ENCODE data around the gene MMP27.

Gene MMP27

DNA sequence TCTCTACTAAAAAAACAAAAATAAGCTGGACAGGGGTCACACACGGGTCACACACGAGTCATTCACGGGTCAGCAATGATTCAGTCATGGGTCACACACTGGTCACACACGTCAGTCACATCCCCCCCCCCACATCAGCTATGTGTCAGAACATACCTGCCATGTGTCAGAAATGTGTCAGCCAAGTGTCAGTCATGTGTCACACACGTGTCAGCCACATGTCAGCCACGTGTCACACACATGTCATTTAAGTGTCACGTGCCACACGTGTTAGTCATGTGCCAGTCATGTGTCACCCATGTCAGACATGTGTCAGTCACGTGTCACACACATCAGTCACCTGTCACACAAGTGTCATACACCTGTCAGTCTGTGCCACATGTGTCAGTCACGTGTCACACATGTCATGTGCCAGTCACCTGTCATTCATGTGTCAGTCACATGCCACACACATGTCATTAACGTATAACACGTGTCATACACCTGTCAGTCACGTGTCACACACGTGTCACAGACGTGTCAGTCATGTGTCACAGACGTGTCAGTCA, 51.8 kb downstream of the MMP27 start:
- no peak overlapping the region for H3K4me3 ChIP-seq (ENCODE audit: low read depth, low read length)
- TF ChIP-seq CTCF (IDR thresholded peaks at IDR 0.05; ENCODE audit: borderline replicate concordance, insufficient read depth, low read depth, low read length) = no peak

- TF ChIP-seq CTCF (IDR thresholded peaks at IDR 0.05; ENCODE audit: borderline replicate concordance, insufficient read depth, low read depth, low read length) = no peak
- no peak overlapping the region for H3K4me3 ChIP-seq (ENCODE audit: low read depth, low read length)
Measured at GRCh38 chr11:102647430-102647829, 58.1 kb downstream of the MMP27 start.

GRCh38 chr11:102643941-102644340, 61.6 kb downstream of the MMP27 start:
- TF ChIP-seq CTCF (IDR thresholded peaks at IDR 0.05; ENCODE audit: borderline replicate concordance, insufficient read depth, low read depth, low read length) = no peak
- H3K4me3 ChIP-seq (ENCODE audit: low read depth, low read length) = no peak overlapping the region

All from GM12875 (cell line).